Daoy (cell line): ENCODE measurements around the gene CD164L2. TPM values are rescaled to one million over a fixed set of nuclear protein-coding genes. Genes with fewer than 3 reads are reported as not detected.
"Not testable (repeated sequence)": the region's sequence is repeated elsewhere in the genome, so short reads cannot be mapped to it uniquely, and the experiment has no call there.

Source experiments
- DNase-seq: peaks from one replicate; pipeline ENCODE4 v3.0.0-alpha.2; 2015; ENCODE audit warnings: low read depth
- total RNA-seq: library from RNA; depleted of rRNA; stranded (reverse); fragments of >200 nt; shearing (Covaris generic); gene quantifications from 2 replicates; pipeline ENCODE4 v1.2.3, GENCODE V29; 2014; rRNA removed

Gene CD164L2
- not detected in 2 replicates for total RNA-seq

- no peak for DNase-seq
Measured at GRCh38 chr1:27383039-27383605, at the start of gene CD164L2. Gene CD164L2 (minus strand): TSS chr1:27383333. CDS start chr1:27383239, 94 bp downstream.

DNA sequence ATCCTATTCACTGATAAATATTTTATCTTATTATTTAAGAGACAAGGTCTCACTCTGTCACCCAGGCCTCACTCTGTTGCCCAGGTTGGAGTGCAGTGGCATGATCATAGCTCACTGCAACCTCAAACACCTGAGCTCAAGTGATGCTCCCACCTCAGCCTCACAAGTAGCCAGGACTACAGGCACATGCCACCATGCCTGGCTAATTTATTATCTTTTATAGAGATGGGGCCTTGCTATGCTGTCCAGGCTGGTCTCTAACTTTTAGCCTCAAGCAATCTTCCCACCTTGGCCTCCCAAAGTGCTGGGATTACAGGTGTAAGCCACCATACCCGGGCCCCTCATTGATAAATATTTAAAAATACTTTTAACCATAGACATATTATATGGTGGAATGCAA lies 49.6 kb upstream of the CD164L2 start:
- DNase-seq = not testable (repeated sequence)

- DNase-seq = no peak
Measured at GRCh38 chr1:27431601-27431940, 48.4 kb upstream of the CD164L2 start.

DNA sequence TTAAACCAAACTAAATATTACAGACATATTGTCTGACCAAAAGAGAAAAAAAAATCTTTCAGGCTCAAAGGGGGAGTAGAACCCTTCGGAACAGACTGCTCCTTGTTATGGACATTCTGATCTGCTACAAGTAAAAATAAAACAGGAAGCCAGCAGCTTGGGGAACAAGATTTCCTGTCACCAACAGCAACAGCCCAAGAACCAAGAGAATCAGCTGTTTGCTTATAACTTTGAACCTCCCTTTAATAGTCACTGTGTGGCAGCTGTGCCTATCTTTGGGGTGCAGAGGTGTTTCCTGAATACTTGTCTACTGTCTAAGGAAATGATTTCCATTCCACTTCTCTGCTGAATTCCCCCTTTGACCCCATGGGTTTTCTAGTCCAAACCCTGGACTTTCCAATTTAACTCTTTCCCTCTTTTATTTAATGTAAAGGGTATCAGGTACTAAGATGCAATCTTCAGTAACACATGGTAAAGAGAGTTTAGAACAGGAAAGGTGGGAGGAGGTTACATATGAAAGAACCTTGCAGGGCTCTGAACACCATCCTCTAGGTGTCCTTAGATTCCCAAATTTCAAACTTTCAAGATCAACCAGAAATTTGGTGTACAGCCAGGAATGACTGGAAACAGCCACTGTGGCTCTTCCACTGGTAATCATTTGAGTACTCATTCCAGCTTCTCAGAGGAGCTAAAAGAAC lies 47.9 kb upstream of the CD164L2 start:
- no peak for DNase-seq

DNA sequence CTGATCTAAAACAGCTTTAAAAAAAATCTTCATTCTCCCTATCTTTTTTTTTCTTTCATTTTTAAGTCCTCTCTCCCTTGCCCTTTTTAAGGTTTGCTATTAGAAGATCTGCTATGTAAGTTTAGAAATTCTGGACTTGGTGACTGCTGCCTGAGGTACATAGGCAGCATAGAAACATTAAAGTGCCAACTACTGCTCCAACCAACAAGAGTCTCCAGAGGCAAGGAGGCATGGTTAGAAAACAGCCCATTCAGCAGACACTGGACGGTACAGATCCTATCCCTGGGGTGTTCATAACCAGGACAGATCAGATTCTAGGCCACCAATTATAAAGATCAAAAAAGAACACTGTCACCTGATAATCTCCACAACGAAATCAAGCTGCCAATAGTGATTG lies 45.9 kb upstream of the CD164L2 start:
- no peak for DNase-seq

DNA sequence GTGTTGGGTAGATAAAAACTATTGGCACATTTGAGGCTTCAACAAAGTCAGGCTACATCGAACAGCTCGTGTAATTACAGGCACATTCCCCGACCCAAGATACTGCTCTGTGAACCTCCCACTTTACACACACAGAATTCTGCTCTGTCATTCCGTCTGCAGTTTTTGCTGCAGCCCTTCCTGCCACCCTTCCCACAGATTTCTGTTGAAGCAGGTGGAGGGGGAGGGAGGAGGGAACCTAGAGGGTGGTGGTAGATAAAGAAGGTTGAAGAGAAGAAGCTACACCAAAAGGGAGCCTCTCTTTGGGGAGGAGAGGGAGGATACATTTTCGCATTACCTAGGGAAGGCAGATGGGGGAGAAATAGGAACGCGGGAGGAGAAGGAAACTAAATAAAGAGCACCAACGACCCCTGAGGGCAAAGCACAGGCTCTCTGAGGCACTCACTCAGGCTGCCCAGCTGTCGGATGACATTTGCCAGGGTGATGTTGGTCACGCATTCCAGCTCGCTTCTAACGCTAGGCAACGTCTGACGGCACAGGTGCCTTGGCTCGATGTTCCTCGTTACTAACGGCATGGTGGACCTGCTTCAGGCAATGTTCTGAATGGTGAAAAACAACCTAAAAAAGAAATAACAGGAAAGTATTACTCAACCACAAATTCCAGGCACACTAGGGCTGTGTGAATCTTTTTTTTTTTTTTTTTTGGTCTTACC lies 45.3 kb upstream of the CD164L2 start:
- DNase-seq = no peak

GRCh38 chr1:27427816-27428315 lies 44.7 kb upstream of the CD164L2 start:
- DNase-seq = no peak

- DNase-seq = no peak
Measured at GRCh38 chr1:27427329-27427728, 44.2 kb upstream of the CD164L2 start.

DNA sequence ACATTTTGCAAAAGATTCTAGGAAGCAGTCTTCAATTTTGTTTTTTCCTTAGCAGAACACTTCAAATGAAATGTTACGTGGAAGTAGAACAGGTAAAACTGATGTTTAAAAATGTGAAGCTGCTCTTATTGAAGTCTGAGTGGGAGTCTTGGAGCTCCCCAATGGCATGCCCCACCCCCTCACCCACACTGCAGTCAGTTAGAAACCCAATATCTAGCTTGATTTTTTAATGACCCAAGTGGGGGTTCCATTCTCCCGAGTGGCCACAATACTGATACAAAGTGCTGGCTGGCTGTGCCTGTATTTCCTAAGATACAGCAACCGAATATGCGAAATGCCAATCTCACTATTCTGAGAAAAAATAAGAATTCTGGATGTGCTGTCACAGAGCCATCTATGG lies 40.6 kb upstream of the CD164L2 start:
- no peak for DNase-seq

DNA sequence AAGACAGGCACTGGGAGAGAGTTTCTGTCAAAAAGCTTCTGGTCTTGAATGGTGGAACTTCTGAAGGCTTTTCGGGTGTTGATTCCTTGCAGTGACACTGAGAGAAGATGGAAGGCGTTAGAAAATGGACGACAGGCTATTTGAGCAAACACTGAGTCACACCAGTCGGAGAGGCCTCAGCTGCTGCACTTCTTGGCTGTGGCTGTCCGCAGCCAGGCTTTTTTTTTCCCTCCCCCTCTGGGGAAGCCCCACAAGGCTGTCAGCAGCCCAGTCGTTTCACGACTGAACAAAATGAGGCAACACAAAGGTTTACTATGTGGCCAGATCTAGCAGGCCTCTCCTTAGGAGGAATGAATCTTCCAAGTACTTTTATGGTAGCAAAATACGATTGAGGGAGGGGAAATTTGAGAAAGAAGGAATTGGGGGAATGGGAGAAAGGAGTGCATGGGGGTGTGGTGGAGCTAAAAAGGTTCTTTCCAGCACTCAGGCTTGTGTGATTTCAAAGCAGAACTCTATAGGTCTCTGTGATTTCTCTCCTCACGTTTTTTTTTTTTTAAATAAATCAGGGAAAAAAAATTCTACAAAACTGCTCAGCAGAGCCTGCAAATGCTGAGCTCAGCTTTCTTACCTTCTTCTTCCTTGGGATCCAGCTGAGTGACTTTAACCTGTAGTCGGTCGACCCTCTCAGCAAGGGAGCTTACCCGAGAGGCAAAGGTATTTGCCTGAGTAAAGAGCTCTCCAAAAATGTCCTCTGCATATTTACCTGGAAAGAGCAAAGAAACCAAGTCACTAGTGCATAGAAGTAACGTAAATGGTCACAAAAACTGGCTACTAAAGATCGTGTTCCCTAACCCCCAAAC lies 35.4 kb upstream of the CD164L2 start:
- peak; percentile 93 for DNase-seq

DNA sequence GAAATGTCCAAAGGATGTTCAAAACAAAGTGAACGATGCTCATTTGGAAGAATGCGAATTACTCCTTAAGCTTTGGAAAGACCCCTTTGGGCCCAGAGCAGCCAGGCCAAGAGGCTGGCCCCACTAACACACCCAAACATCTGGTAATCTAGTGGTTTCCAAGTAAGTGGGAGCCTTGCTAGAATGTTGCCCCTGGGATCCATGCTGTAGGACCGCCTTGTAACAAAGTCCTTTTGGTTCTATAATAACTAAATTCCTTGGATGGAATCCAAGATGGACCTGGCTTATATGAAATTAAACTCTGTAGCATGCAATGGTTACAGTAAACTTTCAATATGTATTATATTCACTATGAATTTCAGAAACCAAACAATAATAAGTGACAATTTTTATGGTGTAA lies 34.6 kb upstream of the CD164L2 start:
- no peak for DNase-seq

- peak; percentile 67 for DNase-seq
Measured at GRCh38 chr1:27416387-27417111, 33.4 kb upstream of the CD164L2 start.

DNA sequence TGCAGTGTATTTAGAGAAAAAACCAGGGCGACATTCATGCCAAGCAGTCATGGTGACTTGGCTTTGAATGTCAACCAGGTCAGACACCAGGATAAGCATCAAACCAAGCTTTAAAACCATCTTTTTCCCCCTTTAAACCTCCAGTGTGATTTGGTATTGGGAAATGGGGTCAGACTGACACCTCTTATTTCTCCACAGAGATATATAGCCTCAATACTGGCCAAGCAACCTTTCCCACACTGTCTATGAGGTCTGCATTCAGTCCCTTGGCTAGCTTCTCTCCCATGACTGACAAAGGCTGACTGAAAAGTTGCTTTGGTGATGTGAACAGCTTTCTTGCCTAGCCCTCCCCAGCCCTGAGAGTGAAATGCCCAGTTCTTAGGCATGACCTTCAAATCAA lies 31.0 kb upstream of the CD164L2 start:
- DNase-seq = no peak

GRCh38 chr1:27413004-27413403 lies 29.9 kb upstream of the CD164L2 start:
- no peak for DNase-seq

- no peak for DNase-seq
Measured at GRCh38 chr1:27412502-27412901, 29.4 kb upstream of the CD164L2 start.

DNA sequence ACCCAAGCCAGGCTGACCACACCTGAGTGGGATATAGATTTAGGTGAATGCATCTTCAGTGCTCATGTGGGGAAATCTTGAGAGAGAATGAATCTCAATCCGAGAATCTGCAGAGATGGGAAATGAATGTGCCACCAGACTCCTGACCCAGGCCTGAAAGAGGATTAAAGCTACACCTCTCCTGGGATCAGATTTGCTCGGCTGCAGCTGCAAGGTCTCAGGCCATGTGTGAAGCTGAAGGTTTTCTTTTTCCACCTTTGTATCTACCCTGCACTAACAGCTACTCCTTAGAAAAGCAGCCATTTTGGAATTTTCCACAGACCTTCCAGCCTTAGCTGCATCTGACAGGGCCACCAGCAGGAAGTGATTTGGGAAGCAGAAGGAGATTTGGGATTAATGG lies 27.6 kb upstream of the CD164L2 start:
- no peak for DNase-seq

DNA sequence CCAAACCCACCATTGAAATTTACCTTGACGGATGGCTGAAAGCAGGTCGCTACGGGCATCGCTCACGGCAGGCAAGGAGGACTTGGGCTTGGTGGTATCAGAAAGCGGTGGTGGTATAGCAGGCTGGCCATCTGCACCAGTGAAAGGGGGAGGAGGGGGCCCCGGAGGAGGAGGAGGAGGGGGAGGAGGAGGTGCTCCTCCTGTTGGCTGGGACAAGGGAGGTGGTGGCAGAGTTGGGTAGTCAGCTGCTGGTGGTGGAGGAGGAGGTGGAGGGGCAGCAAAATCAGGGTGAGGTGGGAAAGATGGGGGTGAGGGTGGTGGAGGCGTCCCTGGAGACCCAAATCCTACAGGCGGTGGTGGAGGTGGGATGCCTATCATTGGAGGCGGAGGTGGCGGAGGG lies 26.5 kb upstream of the CD164L2 start:
- no peak for DNase-seq

- DNase-seq = no peak
Measured at GRCh38 chr1:27408151-27408550, 25.0 kb upstream of the CD164L2 start.

GRCh38 chr1:27406791-27407190 lies 23.7 kb upstream of the CD164L2 start:
- not testable (repeated sequence) for DNase-seq

DNA sequence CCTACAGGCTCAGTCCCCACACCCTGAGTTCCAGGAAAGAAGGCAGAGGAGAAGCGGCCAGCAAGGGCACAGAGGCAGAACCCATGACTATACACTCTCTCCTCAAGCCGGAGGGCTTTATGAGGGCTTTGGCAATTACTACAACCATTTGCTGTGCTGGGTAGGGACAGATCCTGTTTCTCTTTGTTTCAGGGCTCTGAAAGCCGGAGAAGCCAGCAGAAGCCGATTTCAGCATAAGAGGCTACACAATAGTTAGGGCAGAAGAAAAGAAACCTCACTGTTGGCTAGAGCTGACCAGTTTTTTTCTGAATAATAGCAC lies 23.2 kb upstream of the CD164L2 start:
- no peak for DNase-seq

DNA sequence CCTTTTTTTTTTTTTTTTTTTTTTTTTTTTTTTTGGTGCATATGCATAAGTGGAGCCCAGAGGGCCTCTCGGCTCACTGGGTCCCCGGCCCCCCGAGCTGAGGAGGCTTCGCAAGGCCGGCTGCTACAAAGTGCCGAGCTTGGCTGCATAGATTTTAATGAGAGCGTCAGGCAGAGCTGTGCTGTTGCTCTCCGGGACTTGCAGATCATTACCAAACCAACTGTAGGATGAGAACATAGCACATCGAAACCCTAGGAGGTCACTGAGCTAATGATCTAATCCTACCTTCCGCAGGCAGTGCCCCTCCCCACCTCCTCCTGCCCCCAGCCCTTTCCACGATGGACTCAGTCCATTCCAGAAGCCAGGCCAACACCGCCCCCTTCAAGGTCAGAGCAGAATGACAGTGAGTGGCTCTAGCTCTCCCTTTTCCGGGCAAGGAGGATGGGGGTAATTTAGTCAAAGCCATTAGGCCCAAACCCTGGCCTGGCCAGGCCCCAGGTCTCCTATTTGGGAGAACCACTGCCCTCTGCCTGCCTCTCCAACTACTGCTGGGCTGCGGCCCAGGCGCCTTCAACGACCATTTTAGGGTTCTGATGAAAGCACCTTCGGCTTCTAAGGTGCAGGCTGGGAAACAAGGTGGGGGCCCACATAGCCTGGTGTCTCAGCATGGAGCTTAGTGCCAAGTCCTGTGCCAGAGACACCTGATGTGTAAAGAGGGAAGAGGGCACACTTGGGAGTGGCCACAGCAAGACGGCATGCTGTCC lies 22.6 kb upstream of the CD164L2 start:
- not testable (repeated sequence) for DNase-seq
